ENCODE results near the gene USP25.

GRCh38 chr21:15809818-15810217 is 80.0 kb downstream of the USP25 start:
- no peak for TF ChIP-seq CTCF (IDR thresholded peaks at IDR 0.05)
- TF ChIP-seq POLR2A (IDR thresholded peaks at IDR 0.05), result no peak
